Measurements from ENCODE around the gene POU6F2.

POU6F2 gene

DNA sequence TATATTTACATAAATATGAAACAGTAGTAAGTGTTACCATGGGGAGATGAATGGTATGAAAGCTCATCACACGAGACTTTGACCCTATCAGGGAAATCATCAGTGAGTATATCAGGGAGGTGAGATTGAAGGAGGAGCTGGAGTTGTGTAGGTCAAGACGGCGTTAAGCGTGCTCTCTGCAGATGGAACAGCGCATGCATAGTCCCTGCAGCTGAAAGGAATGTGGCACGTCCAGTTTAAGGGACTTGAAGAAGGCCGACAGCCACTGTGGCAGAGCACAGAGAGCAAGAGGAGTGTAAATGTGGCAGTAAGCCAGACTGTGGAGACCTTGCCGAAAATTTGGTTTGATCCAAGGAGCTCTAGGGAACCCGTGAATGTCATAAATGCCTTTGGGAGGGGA lies 38.9 kb downstream of the POU6F2 start:
- in situ Hi-C loops (cut with HindIII; ENCODE audit: low pct_unique_long_range_greater_than_20kb, low sequenced_read_pairs), result no loop called here
- no peak for TF ChIP-seq JUND (IDR thresholded peaks at IDR 0.05; ENCODE audit: low read depth)
- peak; percentile 52 to 97 for DNase-seq (ENCODE audit: low read depth in 1 of 2, low spot score in 1 of 2)

DNA sequence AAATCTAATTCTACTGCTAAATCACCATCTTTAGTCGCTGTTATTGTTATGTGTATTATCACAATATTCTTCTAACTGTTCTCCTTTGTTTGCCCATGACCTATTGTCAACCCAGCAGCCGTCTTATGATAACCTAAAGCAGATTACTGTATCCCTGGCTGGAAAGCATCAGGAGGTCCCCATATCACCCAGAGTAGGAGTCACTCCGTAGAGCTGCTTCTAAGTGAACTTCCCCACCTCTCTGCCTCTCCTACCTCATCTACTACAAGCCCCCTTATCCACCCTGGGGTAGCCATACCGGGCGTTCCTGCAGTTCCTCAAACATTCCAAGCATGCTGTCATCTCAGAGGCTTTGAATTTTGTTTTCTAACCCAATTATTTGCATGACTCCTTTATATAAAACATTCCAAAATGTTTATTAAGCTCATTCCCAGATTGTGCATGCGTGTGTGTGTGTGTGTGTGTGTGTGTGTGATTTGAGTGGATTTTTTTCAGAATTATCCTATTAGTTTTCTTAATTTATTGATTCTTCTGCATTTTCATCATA lies 39.7 kb downstream of the POU6F2 start:
- in situ Hi-C loops (cut with HindIII; ENCODE audit: low pct_unique_long_range_greater_than_20kb, low sequenced_read_pairs), result no loop called here
- no peak for TF ChIP-seq JUND (IDR thresholded peaks at IDR 0.05; ENCODE audit: low read depth)
- DNase-seq (ENCODE audit: low read depth in 1 of 2, low spot score in 1 of 2), result no peak

DNA sequence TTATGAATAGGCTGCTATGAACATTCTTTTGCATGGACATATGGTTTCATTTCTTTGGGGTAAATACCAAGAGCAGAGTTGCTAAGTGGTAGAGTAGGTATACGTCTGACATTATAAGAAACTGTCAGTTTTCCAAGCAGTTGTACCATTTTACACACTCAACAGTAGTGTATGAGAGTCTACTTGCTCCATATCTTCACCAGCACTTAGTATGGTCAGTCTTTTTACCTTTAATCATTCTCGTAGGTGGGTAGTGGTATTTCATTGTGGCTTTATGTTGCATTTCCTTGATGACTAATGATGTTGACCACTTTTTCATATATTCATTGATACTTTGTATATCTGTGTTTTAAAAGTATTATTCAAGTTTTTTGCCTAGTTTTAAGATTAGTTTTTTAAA lies 45.1 kb downstream of the POU6F2 start:
- in situ Hi-C loops (cut with HindIII; ENCODE audit: low pct_unique_long_range_greater_than_20kb, low sequenced_read_pairs), result no loop called here
- DNase-seq (ENCODE audit: low read depth in 1 of 2, low spot score in 1 of 2), result no peak
- no peak for TF ChIP-seq JUND (IDR thresholded peaks at IDR 0.05; ENCODE audit: low read depth)

DNA sequence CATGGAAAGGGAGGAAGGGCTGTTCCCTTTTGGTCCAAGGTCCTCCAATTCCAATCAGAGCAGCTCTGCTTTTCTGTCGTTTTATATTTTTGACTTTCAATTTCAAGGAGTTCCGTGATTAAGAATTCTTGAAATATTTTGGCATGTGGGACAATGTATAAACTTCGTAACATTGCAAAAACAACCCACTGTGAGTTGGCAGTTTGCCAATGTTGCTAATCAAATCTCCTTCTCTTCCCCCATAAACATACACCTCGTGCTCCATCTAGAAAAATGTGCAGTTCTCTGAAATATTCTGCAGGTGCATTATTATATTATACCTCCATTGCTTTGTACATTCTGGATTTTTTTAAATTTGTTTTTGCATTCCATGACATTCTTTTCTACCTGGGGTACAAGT lies 49.8 kb downstream of the POU6F2 start:
- in situ Hi-C loops (cut with HindIII; ENCODE audit: low pct_unique_long_range_greater_than_20kb, low sequenced_read_pairs), result no loop called here
- no peak for DNase-seq (ENCODE audit: low read depth in 1 of 2, low spot score in 1 of 2)
- no peak for TF ChIP-seq JUND (IDR thresholded peaks at IDR 0.05; ENCODE audit: low read depth)

DNA sequence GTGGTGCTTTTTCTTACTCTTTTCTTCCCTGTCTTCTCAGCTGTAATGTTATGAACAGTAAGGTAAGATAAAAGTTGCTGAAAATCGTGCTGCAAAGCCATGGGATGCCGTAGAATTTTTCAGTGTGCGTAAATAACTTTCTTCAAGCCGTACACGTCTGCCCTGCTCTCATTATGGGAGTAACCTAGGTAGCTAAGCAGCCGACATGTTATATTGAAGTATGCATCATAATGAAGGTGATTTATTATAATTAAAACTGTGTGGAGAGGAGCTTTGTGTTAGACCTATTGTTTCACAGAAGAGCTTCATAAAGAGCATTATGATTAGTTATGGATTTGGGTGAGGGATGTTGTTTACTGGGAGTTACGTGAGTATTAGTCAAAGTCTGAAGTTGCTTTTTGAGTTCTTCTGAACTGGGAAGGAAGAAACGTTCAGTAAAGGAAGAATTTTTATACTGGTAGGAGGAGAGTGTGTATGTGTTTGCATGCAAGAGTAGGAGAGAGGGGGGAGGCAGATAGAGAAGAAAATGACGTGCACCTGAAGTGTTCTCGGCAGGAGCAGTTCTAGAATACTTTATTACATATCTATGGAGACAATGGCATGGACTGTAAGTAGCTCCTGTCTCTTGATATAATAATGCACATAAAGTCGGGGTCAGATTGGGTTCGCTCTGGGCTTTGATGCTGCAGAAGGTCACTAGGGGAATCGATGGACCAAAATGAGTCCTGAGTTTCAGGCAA lies 56.3 kb downstream of the POU6F2 start:
- no peak for DNase-seq (ENCODE audit: low read depth in 1 of 2, low spot score in 1 of 2)
- in situ Hi-C loops (cut with HindIII; ENCODE audit: low pct_unique_long_range_greater_than_20kb, low sequenced_read_pairs), result no loop called here
- TF ChIP-seq JUND (IDR thresholded peaks at IDR 0.05; ENCODE audit: low read depth), result no peak

DNA sequence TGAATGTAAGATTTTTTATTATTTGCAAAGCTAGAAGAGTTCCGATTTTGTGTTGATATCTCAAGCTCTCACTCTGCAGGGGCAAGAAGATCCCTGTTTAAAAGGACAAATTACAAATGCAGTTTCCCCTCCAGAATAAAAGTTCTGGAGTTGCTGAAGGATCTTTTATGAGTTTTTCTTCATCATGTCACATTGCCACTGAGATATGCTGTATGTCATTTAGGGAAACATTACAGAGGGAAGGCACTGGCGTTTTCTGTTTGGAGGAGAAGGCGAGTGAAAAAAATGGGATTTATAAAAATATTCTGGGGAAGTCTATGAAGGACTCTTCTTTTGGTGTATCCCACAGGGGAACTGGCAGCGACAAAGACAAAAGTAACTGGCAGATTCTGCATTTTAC lies 57.4 kb downstream of the POU6F2 start:
- DNase-seq (ENCODE audit: low read depth in 1 of 2, low spot score in 1 of 2), result no peak
- in situ Hi-C loops (cut with HindIII; ENCODE audit: low pct_unique_long_range_greater_than_20kb, low sequenced_read_pairs), result no loop called here
- TF ChIP-seq JUND (IDR thresholded peaks at IDR 0.05; ENCODE audit: low read depth), result no peak

DNA sequence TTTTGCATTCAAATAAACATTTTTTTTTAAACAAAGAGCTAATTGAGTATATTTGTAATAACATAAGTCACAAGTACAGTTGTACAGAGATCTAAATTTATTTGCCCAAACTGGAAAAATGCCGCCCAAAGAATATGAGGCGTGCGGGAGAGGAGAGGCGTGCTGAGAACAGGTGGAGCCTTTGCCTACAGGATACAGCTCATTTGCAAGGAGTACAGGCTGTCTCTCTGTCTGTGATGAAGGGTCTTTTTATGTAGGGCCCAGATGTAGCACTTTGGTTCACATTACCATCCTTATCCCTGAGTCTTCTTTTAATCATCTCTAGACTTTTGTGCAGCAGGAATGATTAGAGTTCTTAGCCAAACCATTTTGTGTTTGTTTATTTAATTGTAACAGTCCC lies 58.2 kb downstream of the POU6F2 start:
- no peak for DNase-seq (ENCODE audit: low read depth in 1 of 2, low spot score in 1 of 2)
- in situ Hi-C loops (cut with HindIII; ENCODE audit: low pct_unique_long_range_greater_than_20kb, low sequenced_read_pairs), result no loop called here
- TF ChIP-seq JUND (IDR thresholded peaks at IDR 0.05; ENCODE audit: low read depth), result no peak

DNA sequence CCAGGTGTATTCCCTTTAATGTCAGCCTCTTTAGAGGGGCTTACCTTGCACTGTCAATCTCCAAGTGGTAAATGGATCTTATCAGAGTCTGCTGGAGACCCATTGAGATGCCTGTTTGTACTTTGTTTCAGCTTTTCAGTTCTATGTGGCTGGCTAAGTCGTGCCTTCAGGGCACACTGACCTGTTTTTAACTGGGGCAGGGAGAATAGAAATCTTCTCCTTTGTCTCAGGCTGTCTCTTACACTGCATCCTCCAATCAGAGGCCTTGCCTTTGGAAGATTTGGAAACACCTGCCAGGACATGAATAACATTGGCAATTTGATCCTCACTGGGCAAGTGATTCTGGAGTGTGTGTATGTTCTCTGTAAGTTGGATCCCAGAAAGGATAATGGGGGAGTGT lies 65.0 kb downstream of the POU6F2 start:
- peak in 1 of 2 experiments; percentile 28 for DNase-seq (ENCODE audit: low read depth in 1 of 2, low spot score in 1 of 2)
- no peak for TF ChIP-seq JUND (IDR thresholded peaks at IDR 0.05; ENCODE audit: low read depth)
- in situ Hi-C loops (cut with HindIII; ENCODE audit: low pct_unique_long_range_greater_than_20kb, low sequenced_read_pairs), result no loop called here

DNA sequence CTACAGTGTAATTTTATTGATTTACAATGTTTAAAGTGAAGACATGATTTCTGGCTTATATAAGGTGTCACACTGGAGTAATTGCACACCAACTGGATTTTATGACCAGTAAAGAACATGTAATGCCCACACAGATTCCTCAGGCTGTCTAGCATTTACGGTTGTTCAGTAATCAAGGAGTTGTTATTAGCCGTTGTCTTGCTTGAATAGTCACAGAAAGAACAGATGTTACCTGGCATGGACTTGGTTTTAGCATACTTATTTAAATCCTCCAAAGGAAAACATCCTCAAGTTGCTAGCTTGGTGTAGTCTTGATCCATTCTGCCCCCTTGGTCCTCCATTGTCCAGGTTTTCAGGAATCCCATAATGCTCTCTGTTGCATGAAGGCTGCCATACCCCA lies 65.8 kb downstream of the POU6F2 start:
- in situ Hi-C loops (cut with HindIII; ENCODE audit: low pct_unique_long_range_greater_than_20kb, low sequenced_read_pairs), result no loop called here
- no peak for DNase-seq (ENCODE audit: low read depth in 1 of 2, low spot score in 1 of 2)
- TF ChIP-seq JUND (IDR thresholded peaks at IDR 0.05; ENCODE audit: low read depth), result no peak

DNA sequence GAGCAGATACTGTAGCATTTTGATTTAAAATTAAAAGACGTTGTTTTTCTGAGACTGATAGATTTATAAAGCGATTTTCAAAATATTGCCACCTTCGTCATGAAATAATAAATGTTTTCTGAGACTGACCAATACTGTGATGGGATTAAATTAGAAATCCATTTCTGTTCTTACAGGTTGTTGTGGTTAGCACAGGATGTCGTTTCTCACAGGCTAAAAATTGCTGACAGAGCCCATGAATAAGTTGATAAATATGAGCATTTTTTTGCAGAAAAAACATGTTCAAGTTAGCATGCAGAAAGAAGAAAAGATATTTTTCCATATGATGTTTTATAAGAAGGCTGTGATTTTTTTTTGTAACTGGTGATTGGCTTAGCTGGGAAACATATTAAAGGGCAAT lies 66.8 kb downstream of the POU6F2 start:
- TF ChIP-seq JUND (IDR thresholded peaks at IDR 0.05; ENCODE audit: low read depth), result no peak
- DNase-seq (ENCODE audit: low read depth in 1 of 2, low spot score in 1 of 2), result no peak
- in situ Hi-C loops (cut with HindIII; ENCODE audit: low pct_unique_long_range_greater_than_20kb, low sequenced_read_pairs), result no loop called here

DNA sequence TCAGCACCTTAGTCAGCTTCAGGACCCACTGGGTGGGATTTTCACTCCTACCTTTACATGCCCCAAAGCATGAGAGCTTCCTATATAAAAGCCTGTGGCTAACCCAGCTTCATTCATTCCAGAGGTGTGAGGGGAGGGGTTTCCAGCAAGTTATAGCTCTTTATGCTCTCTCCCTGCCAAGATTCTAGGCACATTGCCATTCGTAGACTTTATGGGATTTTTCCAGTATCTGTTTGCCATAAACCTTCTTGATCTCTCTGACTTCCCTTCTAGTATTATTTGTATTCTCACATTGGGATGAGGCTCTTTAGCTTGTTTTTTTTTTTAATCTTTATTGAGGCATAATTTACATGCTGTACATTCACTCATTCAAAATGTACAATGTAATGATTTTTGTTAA lies 67.5 kb downstream of the POU6F2 start:
- DNase-seq (ENCODE audit: low read depth in 1 of 2, low spot score in 1 of 2), result no peak
- in situ Hi-C loops (cut with HindIII; ENCODE audit: low pct_unique_long_range_greater_than_20kb, low sequenced_read_pairs), result no loop called here
- no peak for TF ChIP-seq JUND (IDR thresholded peaks at IDR 0.05; ENCODE audit: low read depth)

DNA sequence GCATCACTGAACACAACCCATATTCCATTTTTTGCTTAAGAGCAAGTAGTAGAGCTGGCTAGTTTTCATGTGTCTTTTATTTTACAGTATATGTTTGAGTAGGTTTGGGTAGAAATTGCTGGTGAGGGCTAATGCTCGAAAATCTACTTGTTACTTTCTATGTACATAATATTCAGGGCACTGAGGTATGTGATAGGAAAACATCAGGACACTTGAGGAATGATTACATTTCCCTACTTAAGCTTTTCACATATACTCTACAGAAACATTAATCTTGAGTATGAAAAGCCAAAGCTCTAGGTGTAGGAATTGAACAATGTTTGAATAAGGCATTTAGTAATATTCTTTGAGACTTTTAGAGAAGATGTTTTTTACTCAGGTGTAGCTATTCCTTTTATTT lies 73.6 kb downstream of the POU6F2 start:
- in situ Hi-C loops (cut with HindIII; ENCODE audit: low pct_unique_long_range_greater_than_20kb, low sequenced_read_pairs), result no loop called here
- no peak for DNase-seq (ENCODE audit: low read depth in 1 of 2, low spot score in 1 of 2)
- no peak for TF ChIP-seq JUND (IDR thresholded peaks at IDR 0.05; ENCODE audit: low read depth)

DNA sequence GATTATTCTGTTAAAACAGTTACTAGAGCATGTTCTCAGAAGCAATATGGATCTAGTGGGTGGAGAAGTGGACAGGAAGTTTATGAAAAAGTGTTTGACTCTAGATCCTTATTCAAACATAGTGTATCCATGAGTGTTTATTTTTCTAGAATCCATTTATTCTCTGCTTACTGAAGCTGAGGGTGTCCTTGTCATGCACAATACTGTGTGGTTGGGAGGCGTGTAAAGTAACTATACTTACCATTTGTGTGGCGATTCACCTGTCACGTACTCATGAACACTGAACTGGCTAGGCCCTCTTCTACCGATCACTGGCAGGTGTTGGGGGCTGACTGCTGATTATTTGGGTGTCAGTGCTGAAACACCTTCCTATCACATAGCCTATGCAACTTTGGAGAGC lies 74.0 kb downstream of the POU6F2 start:
- no peak for TF ChIP-seq JUND (IDR thresholded peaks at IDR 0.05; ENCODE audit: low read depth)
- DNase-seq (ENCODE audit: low read depth in 1 of 2, low spot score in 1 of 2), result no peak
- in situ Hi-C loops (cut with HindIII; ENCODE audit: low pct_unique_long_range_greater_than_20kb, low sequenced_read_pairs), result no loop called here

DNA sequence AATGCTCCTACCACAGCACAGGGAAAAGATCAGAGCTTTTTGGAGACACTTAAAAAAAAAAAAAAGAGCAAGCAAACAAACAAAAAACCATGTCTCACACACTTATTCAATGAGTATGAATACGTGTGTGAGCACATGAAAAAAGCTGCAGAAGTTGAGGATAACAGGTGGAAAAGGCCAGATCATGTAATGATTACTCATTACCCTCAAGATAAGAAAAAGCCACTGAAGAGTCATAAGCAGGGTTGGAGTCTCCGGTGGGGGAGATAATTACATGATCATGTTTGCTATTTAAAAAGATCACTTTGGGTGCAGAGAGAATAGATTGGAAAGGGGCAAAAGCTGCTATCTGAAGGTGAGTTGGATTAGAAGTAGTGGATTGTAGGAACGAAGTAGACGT lies 77.0 kb downstream of the POU6F2 start:
- in situ Hi-C loops (cut with HindIII; ENCODE audit: low pct_unique_long_range_greater_than_20kb, low sequenced_read_pairs), result no loop called here
- TF ChIP-seq JUND (IDR thresholded peaks at IDR 0.05; ENCODE audit: low read depth), result no peak
- DNase-seq (ENCODE audit: low read depth in 1 of 2, low spot score in 1 of 2), result no peak

All from T47D (cell line).